HK-2 (cell line): ENCODE measurements around the gene SETD1A.
"Not testable (repeated sequence)": the region's sequence is repeated elsewhere in the genome, so short reads cannot be mapped to it uniquely, and the experiment has no call there.

Experiments
- DNase-seq: peaks from one replicate; pipeline ENCODE4 v3.0.0-alpha.2; 2018; ENCODE audit not compliant: unreplicated experiment

SETD1A gene

DNA sequence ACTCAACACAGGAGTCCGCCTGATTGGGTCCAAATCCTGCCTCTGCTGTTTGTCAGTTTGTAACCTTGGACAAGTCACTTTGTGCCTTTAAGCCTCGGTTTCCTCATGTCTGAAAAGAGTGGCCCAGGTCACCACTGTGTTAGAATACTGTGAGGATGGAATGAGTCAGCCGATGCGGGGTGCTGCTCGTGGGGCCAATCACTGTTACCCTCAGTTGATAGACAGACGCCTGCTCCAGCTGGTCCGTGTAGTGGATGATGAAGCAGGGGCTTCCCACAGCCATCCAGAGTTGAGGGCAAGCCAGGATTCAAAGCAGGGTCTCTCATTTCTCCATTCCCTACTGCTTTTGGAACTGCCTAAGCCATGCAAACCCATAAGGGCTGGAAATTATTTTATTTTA, 28.4 kb upstream of the SETD1A start:
- DNase-seq, result no peak

DNA sequence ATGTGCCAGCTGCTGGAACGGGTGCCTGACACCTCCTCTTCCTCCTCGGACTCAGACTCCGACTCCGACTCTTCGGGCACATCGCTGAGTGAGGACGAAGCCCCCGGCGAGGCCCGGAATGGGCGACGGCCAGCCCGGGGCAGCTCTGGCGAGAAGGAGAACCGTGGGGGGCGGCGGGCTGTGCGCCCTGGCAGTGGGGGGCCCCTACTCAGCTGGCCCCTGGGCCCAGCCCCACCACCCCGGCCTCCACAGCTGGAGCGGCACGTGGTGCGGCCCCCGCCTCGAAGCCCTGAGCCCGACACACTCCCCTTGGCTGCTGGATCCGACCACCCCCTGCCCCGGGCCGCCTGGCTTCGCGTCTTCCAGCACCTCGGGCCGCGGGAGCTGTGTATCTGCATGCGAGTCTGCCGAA, 27.4 kb upstream of the SETD1A start:
- no peak for DNase-seq

GRCh38 chr16:30931068-30931650, 26.4 kb upstream of the SETD1A start:
- no peak for DNase-seq

DNA sequence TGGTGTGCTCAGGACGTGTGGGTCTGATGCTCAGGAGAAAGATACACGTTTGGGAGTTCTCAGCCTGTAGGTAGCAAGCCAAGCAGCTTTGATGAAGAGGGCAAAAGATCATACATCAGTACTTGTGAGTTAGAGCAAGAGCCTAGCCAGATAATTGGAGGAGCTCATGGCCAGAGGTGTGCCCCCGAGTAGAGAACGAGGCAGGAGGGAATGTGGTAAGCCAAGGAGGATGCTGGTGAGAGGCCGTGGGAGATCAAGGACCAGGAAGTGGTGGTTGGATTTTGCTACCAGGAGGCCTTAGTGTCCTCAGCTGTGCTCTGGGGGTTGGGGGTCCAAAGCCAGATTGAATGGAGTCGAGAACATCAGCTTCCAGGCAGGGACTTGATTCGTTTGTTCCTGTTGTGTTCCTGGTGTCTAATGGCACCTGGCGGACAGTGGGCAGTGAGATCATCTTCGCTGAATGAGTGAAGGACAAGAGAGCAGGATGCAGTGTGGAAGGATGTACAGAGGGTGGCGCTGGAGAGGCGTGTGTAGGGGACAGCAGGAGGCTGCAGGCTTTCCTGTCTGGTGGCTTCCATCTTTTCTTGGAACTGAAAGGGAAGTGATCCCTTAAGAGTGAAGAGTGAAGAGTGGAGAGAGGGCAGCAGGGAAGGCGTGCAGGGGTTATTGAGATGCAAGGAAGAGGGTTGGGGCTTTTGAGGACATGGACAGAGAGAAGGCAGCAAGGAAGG, 22.6 kb upstream of the SETD1A start:
- no peak for DNase-seq

GRCh38 chr16:30937692-30938091, 19.9 kb upstream of the SETD1A start:
- no peak for DNase-seq

DNA sequence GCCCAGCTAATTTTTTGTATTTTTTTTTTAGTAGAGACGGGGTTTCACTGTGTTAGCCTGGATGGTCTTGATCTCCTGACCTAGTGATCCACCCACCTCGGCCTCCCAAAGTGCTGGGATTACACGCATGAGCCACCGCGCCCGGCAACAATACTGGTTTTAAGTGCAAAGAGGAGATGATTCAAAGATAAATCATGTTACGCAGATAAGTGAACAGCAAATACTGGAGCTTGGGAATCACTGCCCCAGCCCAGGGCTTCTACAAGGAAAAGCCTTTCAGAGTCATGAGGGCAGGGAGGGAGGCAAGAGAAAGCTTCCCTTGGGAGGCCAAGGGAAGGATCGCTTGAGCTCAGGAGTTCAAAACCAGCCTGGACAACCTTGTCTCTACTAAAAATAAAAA, 18.0 kb upstream of the SETD1A start:
- DNase-seq, result not testable (repeated sequence)

DNA sequence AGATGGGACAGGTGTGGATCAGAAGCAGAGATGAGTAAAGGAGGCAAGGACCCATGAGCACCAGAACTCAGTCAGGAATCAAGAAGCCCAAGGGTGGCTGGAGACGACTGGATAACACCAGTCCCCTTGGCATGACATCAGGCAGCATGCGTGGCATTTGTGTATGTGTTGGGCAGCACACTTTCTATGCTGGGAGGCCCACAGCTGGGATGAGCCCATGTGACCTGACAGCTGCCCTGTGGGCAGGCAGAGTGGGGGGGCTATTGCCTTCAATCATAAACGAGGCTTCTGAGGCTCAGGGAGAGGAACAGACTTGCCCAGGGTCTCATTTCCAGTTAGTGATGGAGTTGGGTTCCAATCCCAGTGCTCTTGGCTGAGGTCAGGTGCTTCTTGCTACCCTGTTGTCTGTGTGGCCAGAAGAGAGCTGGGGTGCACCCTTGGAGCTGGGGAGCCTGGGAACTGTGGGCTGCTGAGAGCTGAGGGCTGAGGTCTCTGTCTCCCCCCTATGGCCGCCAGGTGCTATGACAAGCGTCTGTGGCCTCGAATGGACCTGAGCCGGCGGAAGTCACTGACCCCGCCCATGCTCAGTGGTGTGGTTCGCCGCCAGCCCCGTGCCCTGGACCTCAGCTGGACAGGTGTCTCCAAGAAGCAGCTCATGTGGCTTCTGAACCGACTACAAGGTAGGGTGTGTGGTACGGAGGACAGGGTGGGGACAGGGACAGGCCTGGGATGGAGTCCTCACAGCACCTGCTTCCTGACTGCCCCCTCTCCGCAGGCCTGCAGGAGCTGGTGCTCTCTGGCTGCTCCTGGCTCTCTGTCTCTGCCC, 15.7 kb upstream of the SETD1A start:
- DNase-seq, result peak; percentile 68

GRCh38 chr16:30942426-30942806, 15.1 kb upstream of the SETD1A start:
- no peak for DNase-seq

GRCh38 chr16:30944352-30944751, 13.2 kb upstream of the SETD1A start:
- no peak for DNase-seq

DNA sequence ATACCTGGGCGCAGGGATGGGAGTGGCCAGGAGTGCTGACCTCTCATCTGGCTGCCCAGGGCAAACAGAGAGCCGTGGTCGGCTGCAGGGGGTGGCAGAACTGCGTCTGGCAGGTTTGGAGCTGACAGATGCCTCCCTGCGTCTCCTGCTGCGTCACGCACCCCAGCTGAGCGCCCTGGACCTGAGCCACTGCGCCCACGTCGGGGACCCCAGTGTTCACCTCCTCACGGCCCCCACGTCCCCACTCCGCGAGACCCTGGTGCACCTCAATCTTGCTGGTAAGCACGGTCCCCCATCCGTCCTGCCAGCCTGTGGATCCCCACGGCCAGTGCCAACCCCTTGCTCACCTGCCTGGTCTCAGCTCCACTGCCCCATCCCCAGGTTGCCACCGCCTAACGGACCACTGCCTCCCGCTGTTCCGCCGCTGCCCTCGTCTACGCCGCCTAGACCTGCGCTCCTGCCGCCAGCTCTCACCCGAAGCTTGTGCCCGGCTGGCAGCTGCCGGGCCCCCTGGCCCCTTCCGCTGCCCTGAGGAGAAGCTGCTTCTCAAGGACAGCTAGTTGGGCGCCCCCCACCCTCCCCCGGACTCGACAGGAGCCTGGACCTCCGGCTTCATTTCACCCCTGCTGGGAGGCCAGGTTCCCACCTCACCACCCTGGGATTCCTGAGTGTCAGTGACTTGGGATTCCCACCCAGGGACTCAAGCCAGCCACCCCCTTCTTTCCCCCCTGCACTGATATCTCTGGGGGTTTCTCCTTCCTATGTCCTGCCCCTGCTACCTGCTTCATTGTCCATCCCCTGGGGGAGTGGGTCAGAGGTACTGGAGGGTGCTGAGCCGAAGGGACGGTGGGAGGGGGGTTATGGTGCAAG, 10.6 kb upstream of the SETD1A start:
- DNase-seq, result no peak

GRCh38 chr16:30947541-30947858, 10.1 kb upstream of the SETD1A start:
- DNase-seq, result no peak

DNA sequence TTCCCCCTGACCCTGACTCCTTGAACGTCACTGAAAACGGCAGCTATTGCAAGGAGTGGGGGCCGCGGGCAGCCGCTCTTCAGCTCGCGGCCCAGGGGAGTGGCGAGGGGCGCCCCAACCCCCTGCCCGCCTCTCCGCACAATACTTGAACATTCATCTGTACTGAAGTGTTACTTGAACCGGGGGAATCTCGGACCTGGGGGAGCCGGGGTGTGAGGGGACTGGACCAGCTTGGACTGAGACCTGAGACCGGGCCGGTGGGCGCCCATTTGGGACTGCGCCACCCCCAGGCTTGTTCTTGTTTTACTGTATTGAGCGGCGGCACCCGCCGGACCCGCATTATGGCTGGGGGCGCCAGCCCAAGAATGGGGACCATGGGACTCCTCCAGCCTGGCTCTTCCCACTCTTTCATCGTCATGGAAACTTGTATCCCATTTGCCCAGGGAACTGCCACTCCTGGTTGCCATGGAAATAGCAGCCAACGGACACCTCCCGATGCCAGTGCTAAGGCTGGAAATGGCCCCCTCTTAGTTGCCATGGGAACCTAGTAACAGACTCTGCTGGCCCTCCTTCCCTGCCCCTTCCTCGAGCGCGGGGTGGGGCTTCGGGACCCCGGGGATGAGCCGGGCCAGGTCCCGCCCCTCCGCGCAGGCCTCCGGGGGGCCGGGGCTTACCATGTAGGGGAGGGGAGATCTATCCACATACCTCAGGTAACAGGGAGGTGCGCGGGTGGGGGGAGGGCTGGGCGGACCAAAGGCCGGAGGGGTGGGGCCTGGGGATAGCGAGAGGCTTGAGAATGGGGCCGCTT, 9.5 kb upstream of the SETD1A start:
- DNase-seq, result peak; percentile 81

DNA sequence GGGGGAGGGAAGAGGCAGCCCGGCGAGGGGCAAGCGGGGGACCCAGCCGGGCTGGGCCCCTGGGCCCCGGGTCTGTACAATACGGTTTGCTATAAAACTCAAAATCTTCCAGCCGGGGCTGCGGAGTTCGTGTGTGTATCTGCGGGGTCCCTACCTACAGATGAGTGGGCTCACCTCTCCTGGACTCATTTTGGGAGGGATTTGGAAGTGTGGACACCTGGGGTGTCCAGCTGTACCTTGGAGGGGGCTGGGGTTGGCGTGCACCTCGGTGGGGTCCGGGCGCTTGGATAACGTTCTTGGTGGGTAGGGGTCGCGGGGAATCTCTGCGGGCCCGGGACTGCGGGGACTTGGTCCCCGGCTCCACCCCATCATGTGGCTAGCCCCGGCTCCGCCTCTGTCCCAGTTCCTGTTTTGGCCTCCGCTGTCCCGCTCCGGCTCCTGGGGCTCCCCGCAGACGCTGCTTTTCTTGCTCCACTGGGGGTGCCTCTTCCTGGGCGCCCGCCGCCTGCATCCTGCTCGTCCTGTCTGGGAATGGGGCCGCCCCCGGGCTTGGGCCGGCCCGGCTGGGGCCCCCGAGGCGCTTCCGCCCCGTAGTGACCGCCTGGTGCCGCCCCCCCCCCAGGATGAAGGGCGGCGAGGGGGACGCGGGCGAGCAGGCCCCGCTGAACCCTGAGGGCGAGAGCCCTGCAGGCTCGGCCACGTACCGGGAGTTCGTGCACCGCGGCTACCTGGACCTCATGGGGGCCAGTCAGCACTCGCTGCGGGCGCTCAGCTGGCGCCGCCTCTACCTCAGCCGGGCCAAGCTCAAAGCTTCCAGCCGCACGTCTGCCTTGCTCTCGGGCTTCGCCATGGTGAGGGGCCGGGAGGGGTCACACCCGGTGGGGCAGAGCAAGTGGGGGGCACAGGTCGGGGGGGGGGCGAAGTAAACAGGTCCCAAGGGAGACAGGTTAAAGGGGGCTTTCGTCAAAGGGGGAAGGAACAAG, 8.6 kb upstream of the SETD1A start, which contains the start of gene ORAI3:
Gene ORAI3 (plus strand): TSS at position 402 of the 983 bp plus-strand sequence. CDS start 222 bp downstream, at position 624.
- DNase-seq, result peak; percentile 70

DNA sequence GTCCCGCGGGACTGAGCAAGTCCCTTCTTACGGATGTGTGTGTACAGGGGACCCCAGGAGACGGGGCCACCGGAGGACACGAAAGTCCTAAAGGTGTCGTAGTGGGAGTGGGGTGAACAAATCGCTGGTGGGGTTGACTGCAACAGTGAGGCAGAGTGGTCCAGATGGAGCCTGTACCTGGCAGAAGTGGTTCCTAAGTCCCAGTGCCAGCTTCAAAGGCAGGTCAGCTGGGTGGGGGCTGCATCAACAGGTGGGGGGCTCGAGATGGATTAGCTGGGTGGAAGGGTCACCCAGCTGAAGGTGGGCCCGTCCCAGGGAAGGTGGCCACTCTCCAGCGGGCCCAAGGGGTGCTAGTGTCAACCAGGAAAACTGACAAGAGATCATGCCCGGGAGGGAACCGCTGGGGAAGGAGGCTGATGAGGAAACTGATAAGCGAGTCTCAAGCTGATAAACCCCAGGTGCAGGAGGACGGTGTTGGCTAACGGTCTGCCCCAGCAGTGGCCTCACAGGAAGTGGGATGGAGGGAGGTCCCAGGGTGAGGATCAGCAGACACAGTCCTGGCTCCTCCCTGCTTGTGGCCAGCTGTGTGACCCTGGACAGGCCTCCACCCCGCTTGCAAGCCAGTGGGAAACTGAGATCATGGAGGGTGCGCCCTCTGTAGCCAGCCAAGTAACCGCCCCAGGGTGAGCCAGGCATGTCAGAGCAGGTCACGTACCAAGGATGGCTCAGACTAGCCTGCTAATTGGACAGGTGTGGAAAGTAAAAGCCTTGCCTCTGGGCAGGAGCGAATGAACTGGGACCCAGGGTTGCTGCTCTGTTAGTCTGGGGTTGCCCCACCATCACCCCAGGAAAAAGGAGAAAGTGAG, 7.7 kb upstream of the SETD1A start:
- DNase-seq, result peak; percentile 92

- DNase-seq, result no peak
These were observed 7.0 kb upstream of the SETD1A start for GRCh38 chr16:30950516-30951065.

GRCh38 chr16:30951193-30951592, 6.4 kb upstream of the SETD1A start:
- DNase-seq, result no peak

DNA sequence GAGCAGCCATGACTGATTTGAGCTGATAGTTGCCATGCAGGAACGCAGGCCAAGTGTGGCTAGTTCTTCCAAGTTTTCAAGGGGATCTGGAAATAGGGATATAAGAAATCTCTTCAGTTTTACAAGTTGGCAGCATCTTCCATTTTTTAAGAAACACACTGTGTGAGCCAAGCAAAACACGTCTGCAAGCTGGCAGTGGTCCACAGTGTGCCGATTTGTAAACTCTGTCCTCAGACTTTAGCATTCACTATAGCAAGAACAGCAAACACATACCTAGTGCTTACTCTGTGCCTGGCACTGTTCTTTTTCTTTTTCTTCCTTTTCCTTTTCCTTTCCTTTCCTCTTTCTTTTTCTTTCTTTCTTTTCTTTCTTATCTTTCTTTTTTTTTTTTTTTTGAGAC, 5.8 kb upstream of the SETD1A start:
- DNase-seq, result no peak

DNA sequence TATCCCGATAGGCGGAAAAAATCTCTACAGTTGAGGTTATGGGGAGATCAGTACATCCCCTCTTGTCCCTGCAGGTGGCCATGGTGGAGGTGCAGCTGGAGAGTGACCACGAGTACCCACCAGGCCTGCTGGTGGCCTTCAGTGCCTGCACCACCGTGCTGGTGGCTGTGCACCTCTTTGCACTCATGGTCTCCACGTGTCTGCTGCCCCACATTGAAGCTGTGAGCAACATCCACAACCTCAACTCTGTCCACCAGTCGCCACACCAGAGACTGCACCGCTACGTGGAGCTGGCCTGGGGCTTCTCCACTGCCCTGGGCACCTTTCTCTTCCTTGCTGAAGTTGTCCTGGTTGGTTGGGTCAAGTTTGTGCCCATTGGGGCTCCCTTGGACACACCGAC, 4.4 kb upstream of the SETD1A start:
- DNase-seq, result no peak
